ENCODE measurements around the gene VPS11. TPM values are rescaled to one million over a fixed set of nuclear protein-coding genes. Genes with fewer than 3 reads are reported as not detected.

The VPS11 gene
- total RNA-seq, 1 donor from 2014 or later: 10.4 TPM

DNA sequence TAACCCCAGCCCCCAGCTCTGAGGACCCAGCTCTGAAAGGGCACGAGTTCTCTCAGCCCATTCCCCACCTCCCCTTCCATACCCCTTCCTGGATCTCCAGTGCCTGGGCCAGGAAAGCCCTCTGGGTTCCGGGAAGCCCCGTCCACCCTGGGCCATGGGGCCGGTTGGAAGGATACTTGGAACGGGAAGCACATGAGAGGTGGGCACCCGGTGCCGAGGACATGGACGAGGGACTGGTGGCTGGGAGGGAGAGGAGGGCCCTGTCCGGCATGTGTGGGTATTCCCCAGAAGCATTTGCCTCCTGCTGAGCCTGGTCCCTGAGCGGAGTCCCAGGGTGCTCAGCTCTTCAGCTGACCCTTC is 48.6 kb downstream of the VPS11 start:
- H3K27me3 ChIP-seq: no peaks in the 10 kb centered on the region
- H3K27ac ChIP-seq: no peak overlapping the region
- DNase-seq (ENCODE audit: low spot score): no peak
- no peaks in the 10 kb centered on the region for H3K36me3 ChIP-seq
- H3F3A ChIP-seq (ENCODE audit: low read depth): peaks cover 16% of the 10 kb centered on the region
- H4K20me1 ChIP-seq (ENCODE audit: low read depth): no peaks in the 10 kb centered on the region
- no peak overlapping the region for H3K4me3 ChIP-seq
- H3K4me1 ChIP-seq: peaks cover 7% of the 10 kb centered on the region
- Mint-ChIP-seq H3K4me1 (peaks cover 10% of the 10 kb centered on the region), H3K27ac (no peak overlapping the region), H3K36me3 (peaks cover 5% of the 10 kb centered on the region), H3K27me3 (ENCODE audit: insufficient read depth, low read depth) (peaks cover 3% of the 10 kb centered on the region), H3K4me3 (no peak overlapping the region), H3K9me3 (no peaks in the 10 kb centered on the region)
- H3K9ac ChIP-seq: no peak overlapping the region
- no peaks in the 10 kb centered on the region for H3K79me2 ChIP-seq (ENCODE audit: low read depth)
- TF ChIP-seq, protein P1, sequence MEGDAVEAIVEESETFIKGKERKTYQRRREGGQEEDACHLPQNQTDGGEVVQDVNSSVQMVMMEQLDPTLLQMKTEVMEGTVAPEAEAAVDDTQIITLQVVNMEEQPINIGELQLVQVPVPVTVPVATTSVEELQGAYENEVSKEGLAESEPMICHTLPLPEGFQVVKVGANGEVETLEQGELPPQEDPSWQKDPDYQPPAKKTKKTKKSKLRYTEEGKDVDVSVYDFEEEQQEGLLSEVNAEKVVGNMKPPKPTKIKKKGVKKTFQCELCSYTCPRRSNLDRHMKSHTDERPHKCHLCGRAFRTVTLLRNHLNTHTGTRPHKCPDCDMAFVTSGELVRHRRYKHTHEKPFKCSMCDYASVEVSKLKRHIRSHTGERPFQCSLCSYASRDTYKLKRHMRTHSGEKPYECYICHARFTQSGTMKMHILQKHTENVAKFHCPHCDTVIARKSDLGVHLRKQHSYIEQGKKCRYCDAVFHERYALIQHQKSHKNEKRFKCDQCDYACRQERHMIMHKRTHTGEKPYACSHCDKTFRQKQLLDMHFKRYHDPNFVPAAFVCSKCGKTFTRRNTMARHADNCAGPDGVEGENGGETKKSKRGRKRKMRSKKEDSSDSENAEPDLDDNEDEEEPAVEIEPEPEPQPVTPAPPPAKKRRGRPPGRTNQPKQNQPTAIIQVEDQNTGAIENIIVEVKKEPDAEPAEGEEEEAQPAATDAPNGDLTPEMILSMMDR (IDR thresholded peaks at IDR 0.05): no peak
- no peak for TF ChIP-seq EZH2phosphoT487 (IDR thresholded peaks at IDR 0.05)
- no peak for TF ChIP-seq EZH2 (IDR thresholded peaks at IDR 0.05)
- H3K4me2 ChIP-seq: no peak overlapping the region
- no peak overlapping the region for H2AFZ ChIP-seq (replicated peaks)
- H3K9me3 ChIP-seq (ENCODE audit: low read depth): no peaks in the 10 kb centered on the region

DNA sequence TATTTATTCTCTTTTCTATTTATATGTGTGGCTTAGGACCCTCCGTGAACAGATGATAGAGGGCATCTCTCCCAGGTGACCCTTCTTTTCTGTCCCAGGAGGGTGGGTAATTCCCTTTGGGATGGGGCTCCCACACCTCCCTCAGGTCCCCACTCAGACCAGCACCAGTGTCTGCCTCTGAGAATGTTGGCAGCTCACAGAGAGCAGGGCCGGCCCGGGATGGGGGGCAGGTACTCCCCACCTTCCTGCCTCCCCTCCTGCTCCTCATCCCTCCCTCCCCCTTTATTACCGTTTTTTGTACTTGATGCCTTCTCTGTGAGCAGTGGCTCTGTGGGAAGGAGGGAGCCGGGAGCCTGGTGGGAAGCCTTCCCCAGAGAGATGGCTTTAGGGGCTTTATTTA is 49.0 kb downstream of the VPS11 start:
- Histone ChIP-seq H3K4me3 (no peak overlapping the region), H4K20me1 (ENCODE audit: low read depth) (no peaks in the 10 kb centered on the region), H3F3A (ENCODE audit: low read depth) (peaks cover 16% of the 10 kb centered on the region), H3K4me2 (no peak overlapping the region), H3K4me1 (peaks cover 7% of the 10 kb centered on the region), H3K9me3 (ENCODE audit: low read depth) (no peaks in the 10 kb centered on the region), H3K27ac (no peak overlapping the region), H3K9ac (no peak overlapping the region), H2AFZ (replicated peaks) (no peak overlapping the region), H3K27me3 (no peaks in the 10 kb centered on the region), H3K36me3 (no peaks in the 10 kb centered on the region), H3K79me2 (ENCODE audit: low read depth) (peaks cover 2% of the 10 kb centered on the region)
- no peaks in the 10 kb centered on the region for H3K9me3 Mint-ChIP-seq
- H3K27me3 Mint-ChIP-seq (ENCODE audit: insufficient read depth, low read depth): peaks cover 3% of the 10 kb centered on the region
- no peak overlapping the region for H3K4me3 Mint-ChIP-seq
- H3K27ac Mint-ChIP-seq: no peak overlapping the region
- peaks cover 5% of the 10 kb centered on the region for H3K36me3 Mint-ChIP-seq
- DNase-seq (ENCODE audit: low spot score): no peak
- peaks cover 10% of the 10 kb centered on the region for H3K4me1 Mint-ChIP-seq
- TF ChIP-seq, protein P1 (IDR thresholded peaks at IDR 0.05): no peak
- TF ChIP-seq EZH2phosphoT487 (IDR thresholded peaks at IDR 0.05) (no peak), EZH2 (IDR thresholded peaks at IDR 0.05) (no peak)

DNA sequence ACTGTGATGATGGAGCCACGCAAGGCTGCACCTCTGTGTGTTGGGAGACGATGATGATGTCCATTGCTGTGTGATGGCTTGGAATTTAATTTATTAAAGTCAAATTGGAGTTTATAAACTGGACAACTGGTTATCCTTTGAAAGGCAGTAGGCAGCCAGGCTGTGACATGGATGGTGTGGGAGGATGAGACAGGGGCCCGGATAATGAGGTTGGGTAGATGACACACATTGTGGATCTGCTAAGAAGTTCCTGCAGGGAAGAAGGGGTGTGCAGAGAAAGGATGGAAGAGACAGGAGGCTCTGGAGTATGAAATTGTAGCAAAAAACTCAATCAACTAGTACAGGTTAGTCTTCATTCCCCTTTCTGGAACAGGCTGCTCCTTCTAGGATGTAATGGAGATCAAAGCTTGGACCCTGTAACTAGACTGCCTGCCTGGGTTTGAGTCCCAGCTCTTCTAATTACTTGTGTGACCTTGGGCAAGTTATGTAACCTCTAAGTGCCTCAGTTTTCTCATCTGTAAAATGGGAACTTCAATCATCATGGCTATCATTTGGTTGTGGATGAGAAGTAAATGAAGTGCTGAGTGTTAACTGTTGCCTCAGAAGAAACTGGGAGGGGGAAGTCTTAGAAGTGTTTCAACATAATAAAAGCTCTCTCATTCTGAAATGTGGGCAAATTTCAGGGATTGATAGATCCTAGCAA is 49.5 kb downstream of the VPS11 start:
- H3K27me3 Mint-ChIP-seq (ENCODE audit: insufficient read depth, low read depth): peaks cover 3% of the 10 kb centered on the region

More for the DNA sequence above, 49.5 kb downstream of the VPS11 start:
- Histone ChIP-seq H4K20me1 (ENCODE audit: low read depth) (peaks cover 5% of the 10 kb centered on the region), H3K9me3 (ENCODE audit: low read depth) (no peaks in the 10 kb centered on the region), H3K9ac (no peak overlapping the region), H3K4me3 (no peak overlapping the region), H3K4me2 (no peak overlapping the region), H3F3A (ENCODE audit: low read depth) (peaks cover 16% of the 10 kb centered on the region), H3K27ac (no peak overlapping the region), H3K4me1 (peaks cover 7% of the 10 kb centered on the region), H2AFZ (replicated peaks) (no peak overlapping the region), H3K79me2 (ENCODE audit: low read depth) (peaks cover 8% of the 10 kb centered on the region), H3K27me3 (no peaks in the 10 kb centered on the region), H3K36me3 (no peaks in the 10 kb centered on the region)
- H3K4me3 Mint-ChIP-seq: no peak overlapping the region
- no peaks in the 10 kb centered on the region for H3K9me3 Mint-ChIP-seq
- TF ChIP-seq EZH2 (IDR thresholded peaks at IDR 0.05): no peak
- no peak for TF ChIP-seq EZH2phosphoT487 (IDR thresholded peaks at IDR 0.05)
- TF ChIP-seq, protein P1 (IDR thresholded peaks at IDR 0.05): no peak
- H3K36me3 Mint-ChIP-seq: peaks cover 5% of the 10 kb centered on the region
- H3K27ac Mint-ChIP-seq: no peak overlapping the region
- H3K4me1 Mint-ChIP-seq: peaks cover 13% of the 10 kb centered on the region
- no peak for DNase-seq (ENCODE audit: low spot score)

All from neural progenitor cell (in vitro differentiated cells).